ENCODE data around the gene ETDC. TPM values are rescaled to one million over a fixed set of nuclear protein-coding genes. Genes with fewer than 3 reads are reported as not detected.
A peak's percentile ranks its signal among the peaks of the same experiment; 100 is the strongest.

The ETDC gene
- total RNA-seq, 3 donors from 2014 or later, result not detected

DNA sequence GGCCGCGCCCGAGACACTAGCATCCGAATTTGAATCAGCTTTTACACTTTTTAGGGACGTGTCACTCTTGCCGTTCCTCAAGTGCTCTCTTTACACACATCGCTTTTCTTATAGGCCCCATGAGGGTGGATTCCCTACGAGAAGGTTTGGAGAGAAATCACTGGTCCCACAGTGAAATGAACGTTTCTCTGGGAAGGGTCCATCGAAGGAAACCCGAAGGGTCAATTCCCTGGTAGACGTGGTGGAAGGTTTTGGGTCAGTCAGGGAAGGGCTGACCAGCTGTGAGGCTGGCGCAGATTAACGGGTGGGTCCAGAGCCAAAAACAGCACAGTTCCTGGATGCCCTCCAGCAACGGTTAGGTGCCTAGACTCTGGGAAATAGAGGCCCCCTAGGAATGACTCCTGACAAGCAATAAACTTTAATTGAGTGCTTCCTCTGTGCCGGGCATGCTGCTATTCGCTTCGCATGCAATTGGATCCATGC, 35.9 kb downstream of the ETDC start:
- Histone ChIP-seq H3K27me3 (peaks cover 0 to 23% of the 10 kb centered on the region in 2 donors), H3K27ac (peak overlapping the region; percentile 87 to 93), H3K36me3 (no peaks in the 10 kb centered on the region), H3K4me1 (no peaks in the 10 kb centered on the region), H3K4me3 (peak overlapping the region; percentile 58 to 84 (median 67)), H3K9me3 (no peaks in the 10 kb centered on the region)
- DNase-seq (ENCODE audit: low spot score in 2 of 2), result no peak
- TF ChIP-seq POLR2AphosphoS5 (IDR thresholded peaks at IDR 0.05) (no peak), POLR2A (IDR thresholded peaks at IDR 0.05) (no peak)
- TF ChIP-seq, protein P1, sequence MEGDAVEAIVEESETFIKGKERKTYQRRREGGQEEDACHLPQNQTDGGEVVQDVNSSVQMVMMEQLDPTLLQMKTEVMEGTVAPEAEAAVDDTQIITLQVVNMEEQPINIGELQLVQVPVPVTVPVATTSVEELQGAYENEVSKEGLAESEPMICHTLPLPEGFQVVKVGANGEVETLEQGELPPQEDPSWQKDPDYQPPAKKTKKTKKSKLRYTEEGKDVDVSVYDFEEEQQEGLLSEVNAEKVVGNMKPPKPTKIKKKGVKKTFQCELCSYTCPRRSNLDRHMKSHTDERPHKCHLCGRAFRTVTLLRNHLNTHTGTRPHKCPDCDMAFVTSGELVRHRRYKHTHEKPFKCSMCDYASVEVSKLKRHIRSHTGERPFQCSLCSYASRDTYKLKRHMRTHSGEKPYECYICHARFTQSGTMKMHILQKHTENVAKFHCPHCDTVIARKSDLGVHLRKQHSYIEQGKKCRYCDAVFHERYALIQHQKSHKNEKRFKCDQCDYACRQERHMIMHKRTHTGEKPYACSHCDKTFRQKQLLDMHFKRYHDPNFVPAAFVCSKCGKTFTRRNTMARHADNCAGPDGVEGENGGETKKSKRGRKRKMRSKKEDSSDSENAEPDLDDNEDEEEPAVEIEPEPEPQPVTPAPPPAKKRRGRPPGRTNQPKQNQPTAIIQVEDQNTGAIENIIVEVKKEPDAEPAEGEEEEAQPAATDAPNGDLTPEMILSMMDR (IDR thresholded peaks at IDR 0.05), result no peak
- intact Hi-C loops (cut with DNase I; ENCODE audit: low total_unique reads), result no loop called here

DNA sequence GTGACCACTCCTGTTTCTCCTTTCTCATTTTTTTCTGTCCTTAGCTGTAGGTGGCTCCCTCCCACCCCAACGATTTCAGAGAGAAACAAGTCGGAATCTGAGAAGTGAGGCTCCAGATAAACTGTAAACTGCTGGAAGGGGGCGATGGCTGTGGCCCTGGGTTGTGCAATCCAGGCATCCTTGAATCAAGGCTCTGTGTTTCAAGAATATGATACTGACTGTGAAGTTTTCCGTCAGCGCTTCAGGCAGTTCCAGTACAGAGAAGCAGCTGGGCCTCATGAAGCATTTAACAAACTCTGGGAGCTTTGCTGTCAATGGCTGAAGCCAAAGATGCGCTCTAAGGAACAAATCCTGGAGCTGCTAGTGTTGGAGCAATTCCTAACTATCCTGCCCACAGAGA, 37.7 kb downstream of the ETDC start:
- H3K4me1 ChIP-seq, result no peaks in the 10 kb centered on the region
- intact Hi-C loops (cut with DNase I; ENCODE audit: low total_unique reads), result no loop called here
- H3K9me3 ChIP-seq, result no peaks in the 10 kb centered on the region
- peaks cover 0 to 20% of the 10 kb centered on the region in 2 donors for H3K27me3 ChIP-seq
- H3K4me3 ChIP-seq, result no peak overlapping the region
- H3K27ac ChIP-seq, result no peak overlapping the region
- DNase-seq (ENCODE audit: low spot score in 2 of 2), result no peak
- H3K36me3 ChIP-seq, result no peaks in the 10 kb centered on the region
- TF ChIP-seq POLR2A (IDR thresholded peaks at IDR 0.05) (no peak), POLR2AphosphoS5 (IDR thresholded peaks at IDR 0.05) (no peak)
- TF ChIP-seq, protein P1 (IDR thresholded peaks at IDR 0.05), result no peak

DNA sequence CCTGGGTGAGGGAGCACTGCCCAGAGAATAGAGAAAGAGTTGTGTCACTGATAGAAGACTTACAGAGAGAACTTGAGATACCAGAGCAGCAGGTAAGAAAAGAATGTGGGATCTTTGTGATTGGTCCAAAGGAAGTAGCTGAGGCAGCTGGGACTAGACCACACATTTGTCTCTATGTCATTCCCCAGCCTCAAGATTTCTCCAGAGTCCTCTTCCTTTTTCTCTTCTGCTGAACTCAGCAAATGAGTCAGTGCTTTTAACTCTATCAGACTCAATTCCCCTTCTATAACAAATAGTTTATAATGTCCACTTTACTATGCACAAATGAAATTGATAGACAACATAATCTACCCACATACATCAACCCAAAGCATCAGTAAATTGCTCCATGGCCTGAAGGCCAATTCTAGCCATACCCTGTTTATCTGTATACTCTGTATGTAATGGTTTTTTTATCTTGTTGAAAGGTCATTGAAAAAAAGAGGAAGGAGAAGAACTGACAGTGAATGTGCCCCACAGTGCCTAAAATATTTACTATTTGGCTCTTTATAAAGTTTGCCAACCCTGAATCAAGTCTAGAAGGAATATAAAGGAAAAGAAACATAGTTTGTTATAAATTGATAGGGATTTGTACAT, 38.2 kb downstream of the ETDC start:
- TF ChIP-seq, protein P1 (IDR thresholded peaks at IDR 0.05), result no peak
- TF ChIP-seq POLR2AphosphoS5 (IDR thresholded peaks at IDR 0.05) (no peak), POLR2A (IDR thresholded peaks at IDR 0.05) (no peak)
- Histone ChIP-seq H3K4me1 (no peaks in the 10 kb centered on the region), H3K27me3 (peaks cover 0 to 19% of the 10 kb centered on the region in 2 donors), H3K4me3 (no peak overlapping the region), H3K9me3 (no peaks in the 10 kb centered on the region), H3K27ac (no peak overlapping the region), H3K36me3 (no peaks in the 10 kb centered on the region)
- no peak for DNase-seq (ENCODE audit: low spot score in 2 of 2)
- intact Hi-C loops (cut with DNase I; ENCODE audit: low total_unique reads), result no loop called here

DNA sequence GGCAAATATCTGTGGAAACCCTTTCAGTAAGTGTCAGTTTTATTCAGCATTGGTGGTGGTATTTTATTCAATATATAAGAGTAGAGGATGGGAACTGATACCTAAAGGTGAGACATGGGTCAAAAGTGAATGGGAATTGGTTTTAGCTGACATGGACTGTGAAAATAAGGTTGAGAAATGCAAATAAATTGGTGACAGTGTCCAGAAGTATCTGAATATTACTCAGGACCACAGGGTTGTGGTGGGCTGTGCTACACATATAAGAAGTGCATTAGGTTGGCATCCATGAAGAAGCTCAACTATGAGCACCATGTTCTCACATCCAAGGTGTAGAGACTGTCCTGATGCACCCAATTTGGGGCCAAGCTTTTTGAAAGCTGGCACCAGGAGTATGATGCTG, 45.0 kb downstream of the ETDC start:
- TF ChIP-seq POLR2AphosphoS5 (IDR thresholded peaks at IDR 0.05) (no peak), POLR2A (IDR thresholded peaks at IDR 0.05) (no peak)
- TF ChIP-seq, protein P1 (IDR thresholded peaks at IDR 0.05), result no peak
- H3K27me3 ChIP-seq, result no peaks in the 10 kb centered on the region
- no peaks in the 10 kb centered on the region for H3K36me3 ChIP-seq
- no peak for DNase-seq (ENCODE audit: low spot score in 2 of 2)
- H3K9me3 ChIP-seq, result no peaks in the 10 kb centered on the region
- intact Hi-C loops (cut with DNase I; ENCODE audit: low total_unique reads), result no loop called here
- no peak overlapping the region for H3K27ac ChIP-seq
- H3K4me1 ChIP-seq, result no peaks in the 10 kb centered on the region
- H3K4me3 ChIP-seq, result no peak overlapping the region

Other genes with a start within 250 kb of the ETDC start
- gene SMIM10L2B, start 210.8 kb upstream of the ETDC start, total RNA-seq, result 1 to 10 TPM in 2 of 3 donors, under 1 TPM in 1; 0.98 to 4.1 (median 1.4) TPM
- gene ETDB, start 189.0 kb upstream of the ETDC start, total RNA-seq, result not detected
- not detected for gene CT55, start 138.1 kb upstream of the ETDC start, total RNA-seq
- gene ETDA, start 57.4 kb upstream of the ETDC start, total RNA-seq, result not detected
- gene ZNF75D, start 34.6 kb downstream of the ETDC start, total RNA-seq, result 10 to 100 TPM; 10.4 to 13.6 (median 10.5) TPM
- 10 to 100 TPM in 1 of 3 donors, 1 to 10 TPM in 2; 5.1 to 10.4 (median 9.5) TPM for gene ZNF449, start 35.3 kb downstream of the ETDC start, total RNA-seq
- 1 to 10 TPM; 1.1 to 2.0 (median 1.3) TPM for gene SMIM10L2A, start 112.5 kb downstream of the ETDC start, total RNA-seq
- gene INTS6L, start 211.2 kb downstream of the ETDC start, total RNA-seq, result 10 to 100 TPM in 2 of 3 donors, 1 to 10 TPM in 1; 7.7 to 23.4 (median 12.5) TPM